Smooth muscle cell of the brain vasculature (primary cell): ENCODE measurements around the gene COMMD1.
"Not testable (repeated sequence)": the region's sequence is repeated elsewhere in the genome, so short reads cannot be mapped to it uniquely, and the experiment has no call there.

Source experiments
- DNase-seq: peaks from one replicate; pipeline ENCODE4 v3.0.0-alpha.2; 2012; ENCODE audit warnings: low read depth, low spot score

COMMD1 gene

GRCh38 chr2:61966087-61966727 is 60.7 kb downstream of the COMMD1 start:
- no peak for DNase-seq

DNA sequence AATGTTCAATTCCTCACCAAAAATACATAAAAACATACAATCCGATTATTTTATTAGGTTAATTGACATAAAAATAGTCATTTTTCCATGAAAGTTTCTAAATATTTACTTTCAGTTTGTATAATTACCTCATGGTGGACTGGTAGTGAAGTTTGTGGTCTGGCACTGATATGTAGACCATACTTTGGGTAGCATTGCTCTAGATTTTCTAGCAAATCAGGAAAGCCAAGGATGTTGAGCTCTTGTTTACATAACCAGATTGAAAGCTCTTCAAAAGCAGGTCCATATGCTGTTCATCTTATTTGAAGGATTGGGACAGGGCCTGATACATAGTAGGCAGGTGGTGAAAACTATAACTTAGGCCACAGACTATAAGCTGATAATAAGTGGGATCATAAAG is 61.8 kb downstream of the COMMD1 start:
- DNase-seq, result no peak

- no peak for DNase-seq
These were observed 63.9 kb downstream of the COMMD1 start for GRCh38 chr2:61969376-61969775.

DNA sequence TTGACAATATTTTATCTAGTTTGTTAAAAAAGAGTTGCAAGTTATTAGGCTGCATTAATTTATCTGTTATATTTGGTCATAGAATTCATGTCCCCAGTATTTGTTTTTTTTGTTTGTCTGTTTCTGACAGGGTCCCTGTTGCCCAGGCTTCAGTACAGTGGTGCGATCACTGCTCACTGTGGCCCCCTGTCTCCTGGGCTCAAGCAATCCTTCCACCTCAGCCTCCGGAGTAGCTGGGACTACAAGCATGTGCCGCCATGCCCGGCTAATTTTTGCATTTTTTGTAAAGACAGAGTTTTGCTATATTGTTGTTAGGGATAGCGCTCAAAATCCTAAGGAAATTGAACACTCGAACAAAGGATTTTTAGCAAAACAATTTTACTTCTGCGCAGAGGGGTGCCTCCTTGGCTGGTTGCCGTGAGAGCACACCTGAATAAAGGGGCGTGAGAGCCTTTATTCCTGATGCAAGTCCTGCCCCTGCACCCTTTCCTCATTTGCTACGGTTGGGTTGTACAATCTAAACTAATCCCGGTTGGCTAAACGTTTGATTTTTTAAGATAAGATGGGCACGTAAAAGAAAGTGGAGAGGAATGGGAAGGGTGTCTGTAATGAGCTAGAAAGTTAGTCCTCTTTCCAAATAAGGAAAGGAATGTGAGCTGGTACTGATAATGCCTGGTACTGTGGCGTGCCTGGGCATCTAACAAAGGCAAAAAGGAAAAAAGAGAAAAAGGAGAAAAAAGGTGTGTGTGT is 65.5 kb downstream of the COMMD1 start:
- DNase-seq, result no peak

DNA sequence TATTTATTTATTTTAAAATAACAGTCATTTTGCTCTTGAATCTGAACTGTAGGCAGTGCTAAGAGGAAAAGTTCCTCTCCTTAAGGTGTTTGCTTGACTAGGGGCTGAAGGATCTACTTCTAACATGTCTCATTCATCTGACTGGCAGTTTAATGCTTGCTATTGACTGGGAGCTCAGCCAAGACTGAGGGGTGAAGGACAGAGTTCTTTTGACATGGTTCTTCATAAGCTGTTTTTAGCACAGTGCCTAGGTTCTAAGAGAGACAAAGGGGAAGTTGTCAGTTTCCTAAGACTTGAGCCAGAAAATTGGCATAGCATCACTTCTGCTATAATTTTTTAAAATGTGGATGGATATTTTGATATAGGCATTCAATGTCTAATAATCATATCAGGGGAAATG is 73.0 kb downstream of the COMMD1 start:
- DNase-seq, result no peak

DNA sequence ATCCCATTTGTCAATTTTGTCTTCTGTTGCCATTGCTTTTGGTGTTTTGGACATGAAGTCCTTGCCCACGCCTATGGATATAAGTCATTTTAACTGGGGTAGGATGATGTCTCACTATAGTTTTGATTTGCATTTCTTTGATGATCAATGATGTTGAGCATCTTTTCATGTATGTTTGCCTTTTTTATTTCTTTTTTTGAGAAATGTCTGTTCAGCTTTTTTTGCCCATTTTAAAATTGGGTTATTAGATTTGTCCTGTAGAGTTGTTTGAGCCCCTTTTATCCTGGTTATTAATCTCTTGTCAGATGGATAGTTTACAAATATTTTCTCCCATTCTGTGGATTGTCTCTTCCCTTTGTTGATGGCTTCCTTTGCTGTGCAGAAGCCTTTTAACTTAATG is 75.3 kb downstream of the COMMD1 start:
- no peak for DNase-seq

DNA sequence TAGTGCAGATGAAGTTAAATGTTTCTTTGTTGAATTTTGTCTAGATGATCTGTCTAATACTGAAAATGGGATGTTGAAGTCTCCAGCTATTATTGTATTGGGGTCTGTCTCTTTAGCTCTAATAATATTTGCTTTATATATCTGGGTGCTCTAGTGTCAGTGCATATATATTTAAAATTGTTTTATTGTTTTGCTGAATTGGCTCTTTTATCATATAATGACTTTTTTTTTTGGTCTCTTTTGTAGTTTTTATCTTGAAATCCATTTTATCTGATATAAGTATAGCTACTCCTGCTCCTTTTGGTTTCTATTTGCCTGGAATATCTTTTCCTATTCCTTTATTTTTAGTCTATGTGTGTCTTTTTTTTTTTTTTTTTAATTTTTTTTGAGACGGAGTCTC is 79.2 kb downstream of the COMMD1 start:
- DNase-seq, result no peak

GRCh38 chr2:61988462-61989366 is 83.2 kb downstream of the COMMD1 start:
- DNase-seq, result no peak

- peak; percentile 29 for DNase-seq
These were observed 88.0 kb downstream of the COMMD1 start for GRCh38 chr2:61993422-61994024.

DNA sequence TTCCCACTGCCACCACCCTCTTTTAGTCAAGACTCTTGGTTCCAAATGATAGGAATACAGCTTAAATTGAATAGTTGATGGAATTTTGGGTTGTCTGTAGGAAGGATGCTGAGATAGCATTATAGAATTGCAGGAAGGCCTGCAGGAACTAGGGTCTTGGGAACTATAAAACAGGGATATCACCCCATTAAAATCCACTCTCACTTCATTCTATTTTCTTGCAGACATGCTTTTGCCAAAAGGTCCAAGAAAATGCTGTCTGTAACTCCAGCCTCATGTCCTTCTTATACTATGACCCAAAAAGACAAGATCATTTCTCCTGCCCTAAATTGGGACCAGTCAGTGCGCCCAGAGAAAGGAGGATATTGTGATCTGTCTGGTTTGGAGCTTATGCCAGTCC is 89.1 kb downstream of the COMMD1 start:
- DNase-seq, result no peak

DNA sequence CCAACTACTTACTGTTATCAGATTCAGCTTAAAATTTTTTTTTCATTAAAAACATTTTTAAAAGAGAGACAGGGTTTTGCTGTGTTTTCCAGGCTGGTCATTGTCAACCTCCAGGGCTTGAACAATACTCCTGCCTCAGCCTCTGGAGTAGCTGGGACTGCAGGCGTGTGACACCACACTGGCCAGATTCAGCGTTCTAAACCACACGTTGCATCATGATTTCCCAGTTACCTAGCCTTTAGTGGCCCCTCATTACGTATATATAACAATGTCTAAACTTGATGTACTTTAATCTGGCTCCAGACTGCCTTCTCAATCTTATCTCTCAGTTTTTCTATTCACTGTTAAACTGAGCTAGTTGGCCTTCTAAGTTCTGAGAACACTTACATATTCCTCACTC is 89.6 kb downstream of the COMMD1 start:
- no peak for DNase-seq

DNA sequence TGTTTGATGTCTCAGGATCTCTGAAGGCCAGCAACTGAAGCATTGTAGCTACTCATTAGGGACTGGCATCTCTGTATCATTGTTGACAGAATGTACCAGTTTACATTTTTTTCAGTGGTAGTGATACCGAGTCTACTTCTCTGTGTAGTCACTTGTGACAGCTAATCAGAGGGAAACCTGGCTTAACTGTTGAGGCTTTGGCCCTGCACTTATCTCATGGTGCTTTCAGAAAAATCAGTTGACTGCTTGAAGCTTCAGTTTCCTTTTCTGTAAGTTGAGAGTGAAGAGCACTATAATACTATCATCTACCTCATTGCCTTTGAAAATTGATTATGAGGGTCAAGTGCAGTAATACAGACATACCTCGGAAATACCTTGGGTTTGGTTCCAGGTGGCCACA is 90.0 kb downstream of the COMMD1 start:
- DNase-seq, result no peak

DNA sequence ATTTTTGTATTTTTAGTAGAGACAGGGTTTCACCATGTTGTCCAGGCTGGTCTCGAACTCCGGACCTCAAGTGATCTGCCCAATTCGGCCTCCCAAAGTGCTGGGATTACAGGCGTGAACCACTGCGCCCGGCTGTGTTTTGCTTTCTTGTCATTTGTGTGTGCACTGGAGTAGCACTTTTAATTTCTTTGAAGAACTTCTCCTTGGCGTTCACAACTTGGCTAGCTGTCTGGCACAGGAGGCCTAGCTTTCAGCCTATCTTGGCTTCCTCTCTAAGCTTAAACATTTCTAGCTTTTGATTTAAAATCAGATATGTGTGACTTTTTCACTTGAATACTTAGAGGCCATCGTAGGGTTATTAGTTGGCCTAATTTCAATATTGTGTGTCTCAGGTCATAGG is 93.0 kb downstream of the COMMD1 start:
- DNase-seq, result no peak

DNA sequence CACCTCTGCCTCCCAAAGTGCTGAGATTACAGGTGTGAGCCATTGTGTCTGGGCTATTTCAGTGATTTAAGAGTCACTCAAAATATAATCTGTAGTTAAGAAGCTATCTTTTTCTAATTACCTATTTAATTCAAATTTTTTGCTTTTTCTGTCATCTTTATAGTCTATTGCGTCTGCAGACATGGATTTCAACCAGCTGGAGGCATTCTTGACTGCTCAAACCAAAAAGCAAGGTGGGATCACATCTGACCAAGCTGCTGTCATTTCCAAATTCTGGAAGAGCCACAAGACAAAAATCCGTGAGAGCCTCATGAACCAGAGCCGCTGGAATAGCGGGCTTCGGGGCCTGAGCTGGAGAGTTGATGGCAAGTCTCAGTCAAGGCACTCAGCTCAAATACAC is 95.1 kb downstream of the COMMD1 start:
- no peak for DNase-seq

GRCh38 chr2:62001431-62001830 is 96.0 kb downstream of the COMMD1 start:
- DNase-seq, result no peak

DNA sequence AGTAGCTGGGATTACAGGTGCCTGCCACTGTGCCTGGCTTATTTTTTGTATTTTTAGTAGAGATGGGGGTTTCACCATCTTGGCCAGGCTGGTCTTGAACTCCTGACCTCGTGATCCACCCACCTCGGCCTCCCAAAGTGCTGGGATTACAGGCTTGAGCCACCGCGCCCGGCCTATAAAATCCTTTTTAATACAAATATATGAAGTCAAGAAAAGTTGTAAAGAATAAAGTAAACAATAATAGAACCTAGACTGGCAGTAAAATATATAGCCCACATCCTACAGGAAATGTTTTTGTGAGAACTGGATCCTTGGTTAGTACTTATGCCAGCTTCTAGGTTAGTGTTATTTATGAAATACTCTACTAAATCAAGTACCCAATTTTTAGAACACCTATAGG is 99.0 kb downstream of the COMMD1 start:
- DNase-seq, result not testable (repeated sequence)

GRCh38 chr2:62007555-62007954 is 102.1 kb downstream of the COMMD1 start:
- no peak for DNase-seq

- no peak for DNase-seq
These were observed 105.3 kb downstream of the COMMD1 start for GRCh38 chr2:62010632-62011256.

DNA sequence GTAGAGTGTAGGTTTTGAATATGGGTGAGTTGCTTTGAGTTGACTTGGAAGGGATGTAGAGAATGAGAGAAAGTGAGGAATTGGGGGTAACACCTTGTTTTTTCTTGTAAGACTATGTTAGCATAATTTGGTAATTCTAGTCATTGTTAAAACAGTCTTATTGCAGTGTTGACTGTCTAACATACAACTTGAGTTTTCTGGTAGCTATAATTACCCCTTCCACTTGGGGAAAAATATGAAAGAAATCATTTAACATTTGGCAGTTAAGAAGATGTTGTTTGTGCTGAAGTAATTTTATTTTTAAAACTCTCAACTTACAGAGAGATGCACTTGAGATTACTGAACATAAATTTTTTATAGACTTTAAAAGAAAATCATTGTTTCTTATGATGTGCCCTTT is 108.2 kb downstream of the COMMD1 start:
- no peak for DNase-seq

- DNase-seq, result peak; percentile 24
These were observed 108.6 kb downstream of the COMMD1 start for GRCh38 chr2:62014102-62014501.

GRCh38 chr2:62016957-62017356 is 111.5 kb downstream of the COMMD1 start:
- DNase-seq, result no peak

DNA sequence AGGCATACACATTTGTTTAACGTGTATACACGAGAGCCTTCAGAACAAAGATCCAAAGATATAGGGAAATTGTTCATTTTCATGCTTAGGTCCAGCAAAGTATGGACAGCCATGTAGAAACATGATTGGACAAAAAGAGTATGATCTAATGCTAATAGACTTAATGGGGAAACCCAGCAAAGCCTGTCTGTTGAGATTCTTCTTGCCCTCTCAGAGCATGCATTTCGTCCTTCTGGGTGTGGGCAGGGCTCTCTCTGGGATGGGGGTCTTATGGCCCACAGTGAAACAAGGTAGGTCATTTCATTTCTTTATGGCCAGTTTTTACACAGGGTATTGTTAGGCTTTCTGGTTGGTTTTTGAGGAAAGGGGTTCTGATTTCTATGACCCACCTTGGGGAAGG is 124.4 kb downstream of the COMMD1 start:
- no peak for DNase-seq
